DND-41 (cell line): ENCODE results near the gene SSH3.

Experiments
- ATAC-seq: fragments of 200-7000 bp; cut with Tn5 transposase; 3 replicates; pipeline ENCODE4 v1.9.1; 2021; ENCODE audit warnings: low read depth; ENCODE audit not compliant: insufficient read depth
- DNase-seq: peaks from one replicate; pipeline ENCODE4 v3.0.0-alpha.2; 2020
- H2AFZ ChIP-seq: 2 replicates; pipeline ENCODE4 v1.6.0; 2012; ENCODE audit warnings: low read depth, low read length
- H3K27ac ChIP-seq: 2 replicates; pipeline ENCODE4 v1.5.1; 2012; ENCODE audit warnings: low read length, inconsistent platforms
- H3K27me3 ChIP-seq: fragments of 200-600 bp; sonication (generic); 2 replicates; pipeline ENCODE4 v1.6.0; 2012; ENCODE audit warnings: low read length, mild to moderate bottlenecking, inconsistent platforms; ENCODE audit not compliant: insufficient read depth, poor library complexity
- H3K36me3 ChIP-seq: 2 replicates; pipeline ENCODE4 v1.5.1; 2012; ENCODE audit warnings: low read length, inconsistent platforms; ENCODE audit not compliant: insufficient read depth
- H3K4me1 ChIP-seq: 2 replicates; pipeline ENCODE4 v1.5.1; 2012; ENCODE audit warnings: mild to moderate bottlenecking, low read length; ENCODE audit not compliant: insufficient read depth
- H3K4me2 ChIP-seq: 2 replicates; pipeline ENCODE4 v1.6.0; 2012; ENCODE audit warnings: mild to moderate bottlenecking, moderate library complexity, low read length, inconsistent platforms; ENCODE audit not compliant: insufficient read depth
- H3K4me3 ChIP-seq, 2 experiments: fragments of 200-600 bp in 1 of 2; shearing (Covaris generic) in 1 of 2; 2 replicates each; pipeline ENCODE4 v1.5.1; 2012 to 2016; ENCODE audit warnings: inconsistent platforms in 2 of 2, low read length in 2 of 2, mild to moderate bottlenecking in 2 of 2, low read depth in 1 of 2, moderate library complexity in 1 of 2
- H3K79me2 ChIP-seq: 2 replicates; pipeline ENCODE4 v1.6.0; 2012; ENCODE audit warnings: low read length, inconsistent platforms; ENCODE audit not compliant: insufficient read depth
- H3K9ac ChIP-seq: 2 replicates; pipeline ENCODE4 v1.6.0; 2012; ENCODE audit warnings: low read depth, mild to moderate bottlenecking, inconsistent platforms, low read length, moderate library complexity
- H3K9me3 ChIP-seq: 2 replicates; pipeline ENCODE4 v1.5.1; 2012; ENCODE audit warnings: low read length, moderate library complexity, mild to moderate bottlenecking, inconsistent platforms; ENCODE audit not compliant: insufficient read depth, severe bottlenecking
- H4K20me1 ChIP-seq: 2 replicates; pipeline ENCODE4 v1.6.0; 2012; ENCODE audit warnings: low read length; ENCODE audit not compliant: insufficient read depth
- CTCF ChIP-seq: IDR thresholded peaks from 2 replicates; pipeline ENCODE4 v1.5.1; 2012; ENCODE audit warnings: borderline replicate concordance, low read length, moderate library complexity, mild to moderate bottlenecking; ENCODE audit not compliant: poor library complexity, severe bottlenecking; ENCODE audit errors: extremely low read depth
- EZH2 ChIP-seq: IDR thresholded peaks from 3 replicates; pipeline ENCODE4 v1.6.1; 2012; ENCODE audit warnings: borderline replicate concordance, low read depth, mild to moderate bottlenecking, moderate library complexity, low read length, inconsistent platforms; ENCODE audit not compliant: severe bottlenecking

Gene SSH3

GRCh38 chr11:67288198-67288451 is 15.2 kb upstream of the SSH3 start:
- peak; percentile 32 for ATAC-seq
- 0 out of 2 replicates have a peak, but pooled peaks cover 8% of the 10 kb centered on the region for H4K20me1 ChIP-seq
- no peaks in the 10 kb centered on the region for H3K27me3 ChIP-seq
- no peak for DNase-seq
- peaks cover 82% of the 10 kb centered on the region for H3K36me3 ChIP-seq
- H3K79me2 ChIP-seq: peaks cover 57% of the 10 kb centered on the region
- H3K4me2 ChIP-seq: peak overlapping the region; percentile 75
- peak overlapping the region; percentile 99 for H3K9ac ChIP-seq
- no peaks in the 10 kb centered on the region for H3K9me3 ChIP-seq
- peak overlapping the region; percentile 100 for H3K27ac ChIP-seq
- peak overlapping the region; percentile 42 to 78; a peak in 3 of 4 replicates for H3K4me3 ChIP-seq
- peaks cover 79% of the 10 kb centered on the region for H3K4me1 ChIP-seq
- H2AFZ ChIP-seq: peak overlapping the region; percentile 46; the same call in 1 of the 2 replicates
- TF ChIP-seq CTCF (no peak), EZH2 (no peak)

- peak overlapping the region; percentile 42 to 78 for H3K4me3 ChIP-seq
- peak overlapping the region; percentile 75 for H3K4me2 ChIP-seq
- H3K79me2 ChIP-seq: peaks cover 59% of the 10 kb centered on the region
- ATAC-seq (peak; percentile 74), DNase-seq (peak; percentile 93)
- peak; percentile 75 for TF ChIP-seq CTCF
- TF ChIP-seq EZH2: no peak
- H3K36me3 ChIP-seq: peaks cover 81% of the 10 kb centered on the region
- no peaks in the 10 kb centered on the region for H3K9me3 ChIP-seq
- peak overlapping the region; percentile 68 for H2AFZ ChIP-seq
- H3K27ac ChIP-seq: peak overlapping the region; percentile 100
- 0 out of 2 replicates have a peak, but pooled peaks cover 8% of the 10 kb centered on the region for H4K20me1 ChIP-seq
- H3K27me3 ChIP-seq: no peaks in the 10 kb centered on the region
- peaks cover 78% of the 10 kb centered on the region for H3K4me1 ChIP-seq
- H3K9ac ChIP-seq: peak overlapping the region; percentile 99
These were observed 14.7 kb upstream of the SSH3 start for GRCh38 chr11:67288452-67289225.

- ATAC-seq (peak; percentile 31), DNase-seq (no peak)
- H3K4me1 ChIP-seq: peaks cover 72% of the 10 kb centered on the region
- 0 out of 2 replicates have a peak, but pooled peaks cover 8% of the 10 kb centered on the region for H4K20me1 ChIP-seq
- peak within 1 kb of the TSS; percentile 42 to 78 for H3K4me3 ChIP-seq
- H3K9me3 ChIP-seq: no peaks in the 10 kb centered on the region
- peaks cover 81% of the 10 kb centered on the region for H3K36me3 ChIP-seq
- peak within 1 kb of the TSS; percentile 99 for H3K9ac ChIP-seq
- H3K27ac ChIP-seq: peak within 1 kb of the TSS; percentile 100
- peak within 1 kb of the TSS; percentile 68 for H2AFZ ChIP-seq
- TF ChIP-seq EZH2: no peak
- TF ChIP-seq CTCF: no peak
- peak within 1 kb of the TSS; percentile 94 for H3K4me2 ChIP-seq
- H3K27me3 ChIP-seq: no peaks in the 10 kb centered on the region
- peaks cover 61% of the 10 kb centered on the region for H3K79me2 ChIP-seq
These were observed 14.1 kb upstream of the SSH3 start, which contains the start of gene ANKRD13D for GRCh38 chr11:67289226-67289650. ANKRD13D (plus strand) TSS chr11:67289303; CDS start chr11:67289461, 158 bp downstream.
